ENCODE data around the gene RAMACL. TPM values are rescaled to one million over a fixed set of nuclear protein-coding genes. Genes with fewer than 3 reads are reported as not detected.
A peak's percentile ranks its signal among the peaks of the same experiment; 100 is the strongest.

The RAMACL gene
- total RNA-seq, 6 experiments from 2014 or later = 0.19 to 1.4 (median 0.65) TPM

DNA sequence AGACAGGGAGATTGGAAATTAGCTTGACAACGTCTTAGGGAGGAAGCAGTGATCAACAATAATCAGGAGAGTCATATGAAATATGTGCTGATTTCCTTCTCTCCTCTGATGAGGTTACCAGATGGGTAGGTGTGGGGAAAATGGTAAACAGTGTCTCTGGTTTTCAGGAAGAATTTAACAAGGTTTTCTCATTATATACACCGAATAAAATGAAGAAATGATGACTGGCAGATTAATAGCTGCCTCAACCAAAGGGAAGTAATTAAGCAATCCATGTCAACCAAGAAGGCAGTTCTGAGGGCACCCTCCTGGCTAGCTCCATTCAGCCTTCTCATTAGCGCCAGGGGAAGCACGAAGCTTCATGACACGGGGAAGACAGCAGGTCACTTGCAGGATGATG is 12.7 kb upstream of the RAMACL start:
- Histone ChIP-seq H3K4me3 (no peak overlapping the region), H3K27ac (peak overlapping the region in 1 of 3 donors; percentile 48), H3K9me3 (no peaks in the 10 kb centered on the region), H3K36me3 (no peaks in the 10 kb centered on the region), H3K4me1 (no peaks in the 10 kb centered on the region), H3K27me3 (no peaks in the 10 kb centered on the region)
- intact Hi-C loops (cut with DNase I) = no loop called here
- DNase-seq (no peak), ATAC-seq (no peak)
- no peak for TF ChIP-seq POLR2A (IDR thresholded peaks at IDR 0.05)
- TF ChIP-seq, protein P1, sequence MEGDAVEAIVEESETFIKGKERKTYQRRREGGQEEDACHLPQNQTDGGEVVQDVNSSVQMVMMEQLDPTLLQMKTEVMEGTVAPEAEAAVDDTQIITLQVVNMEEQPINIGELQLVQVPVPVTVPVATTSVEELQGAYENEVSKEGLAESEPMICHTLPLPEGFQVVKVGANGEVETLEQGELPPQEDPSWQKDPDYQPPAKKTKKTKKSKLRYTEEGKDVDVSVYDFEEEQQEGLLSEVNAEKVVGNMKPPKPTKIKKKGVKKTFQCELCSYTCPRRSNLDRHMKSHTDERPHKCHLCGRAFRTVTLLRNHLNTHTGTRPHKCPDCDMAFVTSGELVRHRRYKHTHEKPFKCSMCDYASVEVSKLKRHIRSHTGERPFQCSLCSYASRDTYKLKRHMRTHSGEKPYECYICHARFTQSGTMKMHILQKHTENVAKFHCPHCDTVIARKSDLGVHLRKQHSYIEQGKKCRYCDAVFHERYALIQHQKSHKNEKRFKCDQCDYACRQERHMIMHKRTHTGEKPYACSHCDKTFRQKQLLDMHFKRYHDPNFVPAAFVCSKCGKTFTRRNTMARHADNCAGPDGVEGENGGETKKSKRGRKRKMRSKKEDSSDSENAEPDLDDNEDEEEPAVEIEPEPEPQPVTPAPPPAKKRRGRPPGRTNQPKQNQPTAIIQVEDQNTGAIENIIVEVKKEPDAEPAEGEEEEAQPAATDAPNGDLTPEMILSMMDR (IDR thresholded peaks at IDR 0.05) = no peak
- 50% methylated on average over 5 of the region's 5 CpGs for WGBS (ENCODE audit: insufficient coverage, low coverage, low lambda C conversion rate, missing lambda C conversion rate)

DNA sequence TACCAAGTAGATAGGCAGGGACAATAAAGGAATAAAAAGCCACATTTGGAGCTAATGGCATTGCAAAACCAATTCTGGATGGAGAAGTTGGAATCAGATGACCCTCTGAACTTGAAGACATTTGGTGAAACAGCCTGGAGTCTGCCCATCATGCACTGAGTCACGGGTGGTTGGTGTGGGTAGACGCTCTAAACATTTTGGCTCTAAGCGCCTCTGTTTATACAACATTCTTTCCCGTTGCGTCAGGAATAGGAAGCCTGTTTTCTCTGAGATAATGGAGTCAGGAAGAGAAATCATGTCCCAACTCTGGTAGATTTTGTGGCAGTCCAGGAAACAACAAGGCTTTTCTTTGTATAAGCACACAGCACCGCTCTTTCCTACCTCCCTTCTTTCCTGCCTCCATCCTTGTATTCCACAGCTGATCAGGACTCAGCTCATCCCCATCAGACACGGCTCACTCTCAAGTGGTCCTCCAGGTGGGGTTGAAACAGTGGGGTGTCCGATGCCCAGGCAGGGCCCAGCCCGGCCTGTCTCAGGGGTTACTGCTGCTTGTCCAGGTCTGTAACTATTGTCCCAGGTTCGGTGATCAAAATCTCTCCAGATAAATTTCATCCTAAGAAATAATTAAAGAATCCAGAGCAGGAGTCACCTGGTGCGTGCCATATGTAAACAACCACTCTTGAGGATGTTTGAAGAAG is 12.1 kb upstream of the RAMACL start:
- H3K27ac ChIP-seq = peak overlapping the region in 1 of 3 donors; percentile 48
- 59% methylated on average over 11 of the region's 11 CpGs for whole genome bisulfite sequencing (ENCODE audit: insufficient coverage, low coverage, low lambda C conversion rate, missing lambda C conversion rate)
- DNase-seq (no peak), ATAC-seq (peak; percentile 76 to 94 (median 87))
- no peaks in the 10 kb centered on the region for H3K4me1 ChIP-seq
- H3K27me3 ChIP-seq = no peaks in the 10 kb centered on the region
- H3K36me3 ChIP-seq = no peaks in the 10 kb centered on the region
- H3K4me3 ChIP-seq = no peak overlapping the region
- TF ChIP-seq, protein P1 (IDR thresholded peaks at IDR 0.05) = no peak
- TF ChIP-seq POLR2A (IDR thresholded peaks at IDR 0.05) = no peak
- H3K9me3 ChIP-seq = no peaks in the 10 kb centered on the region
- intact Hi-C loops (cut with DNase I) = no loop called here

DNA sequence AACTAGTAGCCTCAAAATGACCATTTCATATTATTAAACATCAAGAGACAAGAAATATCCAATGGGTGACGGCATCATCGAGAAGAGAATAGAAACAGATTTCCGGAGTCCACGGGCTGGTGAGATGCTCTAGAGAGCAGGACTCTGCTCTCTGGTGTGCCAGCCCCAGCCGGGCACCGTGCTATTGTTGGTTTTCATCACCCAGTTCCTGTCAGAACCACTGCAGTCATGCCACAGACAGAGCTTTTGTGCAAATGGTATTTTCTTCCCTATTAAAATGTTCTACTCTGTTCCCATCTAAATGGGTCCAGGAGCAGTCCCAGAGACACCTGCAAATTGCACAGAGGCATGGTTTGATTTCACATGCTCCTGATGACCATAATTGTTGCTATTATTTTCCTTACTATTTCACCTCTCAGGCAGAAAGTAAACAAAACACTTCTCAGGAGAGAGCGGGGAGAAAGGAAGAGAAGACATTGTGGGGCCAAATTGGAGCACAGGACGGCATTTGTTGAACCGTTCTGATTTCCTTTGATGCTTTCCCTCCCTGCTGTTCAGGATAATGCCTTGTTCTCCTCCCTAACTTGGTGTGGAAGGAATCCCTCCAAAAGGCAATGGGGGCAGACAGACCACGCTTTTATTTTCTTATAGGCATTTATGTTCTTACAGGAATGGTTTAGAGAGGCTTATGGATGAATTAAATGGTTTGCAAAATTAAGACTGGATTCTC is 11.4 kb upstream of the RAMACL start:
- no peak for ATAC-seq
- intact Hi-C loops (cut with DNase I) = no loop called here
- H3K4me3 ChIP-seq = no peak overlapping the region
- no peak for TF ChIP-seq POLR2A (IDR thresholded peaks at IDR 0.05)
- no peaks in the 10 kb centered on the region for H3K27me3 ChIP-seq
- H3K9me3 ChIP-seq = no peaks in the 10 kb centered on the region
- H3K36me3 ChIP-seq = no peaks in the 10 kb centered on the region
- no peak overlapping the region for H3K27ac ChIP-seq
- 82% methylated on average over 7 of the region's 10 CpGs for WGBS (ENCODE audit: insufficient coverage, low coverage, low lambda C conversion rate, missing lambda C conversion rate)
- no peak for DNase-seq
- H3K4me1 ChIP-seq = no peaks in the 10 kb centered on the region

DNA sequence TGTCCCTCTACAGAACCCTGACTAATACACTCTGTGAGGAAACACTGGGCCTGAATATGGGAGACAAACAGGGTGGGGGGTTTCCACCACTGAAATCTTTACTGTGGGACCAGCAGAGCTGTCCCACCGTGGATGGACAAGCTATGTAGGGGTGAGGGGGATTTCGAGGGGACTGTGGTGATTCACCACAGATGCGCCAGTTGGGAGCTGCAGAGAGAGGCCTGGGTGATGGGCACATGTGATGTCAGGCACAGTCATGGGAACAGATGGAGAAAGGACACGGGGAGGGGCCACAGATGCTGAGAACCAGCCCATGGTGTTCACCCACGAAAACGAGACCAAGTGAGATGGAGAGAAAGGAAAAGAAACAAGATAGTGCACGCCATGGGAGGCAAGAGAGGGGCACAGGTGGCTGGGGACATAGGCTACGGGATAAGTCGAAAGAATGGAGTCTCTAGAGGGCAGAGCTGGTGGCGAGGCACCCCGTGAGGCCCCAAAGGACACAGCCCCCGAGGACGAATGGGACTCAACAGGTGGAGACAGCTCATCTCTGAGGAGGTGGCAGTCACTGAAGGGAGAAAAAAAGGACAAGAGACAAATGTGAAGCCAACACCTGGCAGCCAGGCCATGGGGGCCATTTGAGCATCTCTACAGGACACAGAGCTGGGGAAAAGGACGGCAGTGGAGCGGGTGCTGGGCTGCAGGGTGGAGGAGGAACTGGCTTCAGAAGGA is 10.5 kb upstream of the RAMACL start:
- Histone ChIP-seq H3K4me1 (no peaks in the 10 kb centered on the region), H3K4me3 (no peak overlapping the region), H3K9me3 (no peaks in the 10 kb centered on the region), H3K27me3 (no peaks in the 10 kb centered on the region), H3K36me3 (no peaks in the 10 kb centered on the region), H3K27ac (no peak overlapping the region)
- TF ChIP-seq, protein P1 (IDR thresholded peaks at IDR 0.05) = no peak
- no peak for TF ChIP-seq POLR2A (IDR thresholded peaks at IDR 0.05)
- ATAC-seq = no peak
- intact Hi-C loops (cut with DNase I) = no loop called here
- no peak for DNase-seq
- WGBS (ENCODE audit: insufficient coverage, low coverage, low lambda C conversion rate, missing lambda C conversion rate) = 90% methylated on average over 15 of the region's 15 CpGs

DNA sequence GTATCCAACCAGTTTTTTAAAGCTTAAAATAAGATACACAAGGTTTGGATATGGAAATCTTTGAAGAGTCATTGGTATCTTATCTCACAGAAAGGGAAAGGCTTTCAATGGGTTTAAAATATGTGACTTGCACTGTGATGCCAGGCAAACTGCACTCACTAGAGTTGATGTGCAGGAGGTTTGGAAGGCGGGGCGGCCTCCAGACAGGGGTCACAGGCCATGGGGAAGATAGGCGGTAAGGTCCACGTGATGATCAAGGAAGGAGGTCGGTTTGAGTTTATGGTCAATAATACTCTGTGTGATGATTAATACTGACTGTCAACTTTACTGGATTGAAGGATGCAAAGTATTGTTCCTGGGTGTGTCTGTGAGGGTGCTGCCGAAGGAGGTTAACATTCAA is 9.5 kb upstream of the RAMACL start:
- TF ChIP-seq, protein P1 (IDR thresholded peaks at IDR 0.05) = no peak
- TF ChIP-seq POLR2A (IDR thresholded peaks at IDR 0.05) = no peak

More for the DNA sequence above, 9.5 kb upstream of the RAMACL start:
- ATAC-seq (no peak), DNase-seq (no peak)
- no peaks in the 10 kb centered on the region for H3K9me3 ChIP-seq
- no peak overlapping the region for H3K27ac ChIP-seq
- H3K27me3 ChIP-seq = no peaks in the 10 kb centered on the region
- H3K4me1 ChIP-seq = no peaks in the 10 kb centered on the region
- intact Hi-C loops (cut with DNase I) = no loop called here
- no peaks in the 10 kb centered on the region for H3K36me3 ChIP-seq
- 90% methylated on average over 6 of the region's 6 CpGs for WGBS (ENCODE audit: insufficient coverage, low coverage, low lambda C conversion rate, missing lambda C conversion rate)
- no peak overlapping the region for H3K4me3 ChIP-seq
